Thoracic aorta (tissue), 2 donors: ENCODE measurements around the gene SCIN. TPM values are rescaled to one million over a fixed set of nuclear protein-coding genes. Genes with fewer than 3 reads are reported as not detected.
"Not testable (repeated sequence)": the region's sequence is repeated elsewhere in the genome, so short reads cannot be mapped to it uniquely, and the experiment has no call there.

Experiments
- ATAC-seq: fragments of 150-250 bp; one replicate; pipeline ENCODE4 v1.8.0; 2017; ENCODE audit warnings: low read depth; ENCODE audit not compliant: insufficient number of reproducible peaks, low FRiP score
- DNase-seq: peaks from one replicate; pipeline ENCODE4 v3.0.0-alpha.2; 2020; ENCODE audit warnings: low spot score
- H3K27ac ChIP-seq, 2 donors: fragments of 200-600 bp; sonication (generic); 1 replicate in 1 of 2; 2 replicates in 1 of 2; pipeline ENCODE4 v1.5.1; 2016; ENCODE audit warnings: mild to moderate bottlenecking in 2 of 2, moderate library complexity in 2 of 2
- H3K27me3 ChIP-seq: fragments of 200-600 bp; sonication (generic); replicated peaks from 2 replicates; pipeline ENCODE4 v1.6.0; 2016; ENCODE audit warnings: mild to moderate bottlenecking; ENCODE audit not compliant: insufficient read depth
- H3K36me3 ChIP-seq: fragments of 200-600 bp; sonication (generic); one replicate; pipeline ENCODE4 v1.5.1; 2016
- H3K4me1 ChIP-seq, 2 donors: fragments of 200-600 bp; sonication (generic); 1 replicate in 1 of 2; 2 replicates in 1 of 2; pipeline versions ENCODE4 v1.5.1 to v1.6.0; 2016; ENCODE audit warnings: low read depth in 2 of 2, mild to moderate bottlenecking in 1 of 2; ENCODE audit not compliant: control insufficient read depth in 1 of 2
- H3K4me3 ChIP-seq: fragments of 200-600 bp; sonication (generic); 2 replicates; pipeline ENCODE4 v1.5.1; 2016; ENCODE audit warnings: mild to moderate bottlenecking
- H3K9me3 ChIP-seq: fragments of 200-600 bp; sonication (generic); 2 replicates; pipeline ENCODE4 v1.5.1; 2016
- CTCF ChIP-seq: fragments of 200-600 bp; sonication (generic); IDR thresholded peaks from one replicate; pipeline ENCODE4 v1.5.1; 2019; ENCODE audit warnings: antibody characterized with exemption
- total RNA-seq, 2 donors: library from RNA; depleted of rRNA; stranded (reverse); fragments of >200 nt; gene quantifications; one replicate each; pipeline versions ENCODE4 v1.1.0 to v1.2.3, GENCODE V29; 2016

SCIN gene
- total RNA-seq, 2 donors from 2014 or later = 0.49 to 2.0 TPM

GRCh38 chr7:12642508-12642907 is 72.0 kb downstream of the SCIN start:
- Histone ChIP-seq H3K9me3 (no peaks in the 10 kb centered on the region), H3K27ac (no peak overlapping the region), H3K27me3 (no peaks in the 10 kb centered on the region), H3K4me1 (peaks cover 0 to 4% of the 10 kb centered on the region in 2 donors), H3K4me3 (no peak overlapping the region), H3K36me3 (no peaks in the 10 kb centered on the region)
- no peak for TF ChIP-seq CTCF
- DNase-seq (no peak), ATAC-seq (no peak)

- peaks cover 0 to 3% of the 10 kb centered on the region in 2 donors for H3K4me1 ChIP-seq
- H3K36me3 ChIP-seq = no peaks in the 10 kb centered on the region
- no peak for DNase-seq
- no peak overlapping the region for H3K27ac ChIP-seq
- no peaks in the 10 kb centered on the region for H3K27me3 ChIP-seq
- no peak for ATAC-seq
- H3K9me3 ChIP-seq = no peaks in the 10 kb centered on the region
- no peak for TF ChIP-seq CTCF
- H3K4me3 ChIP-seq = no peak overlapping the region
Observed at GRCh38 chr7:12643001-12643643, 72.6 kb downstream of the SCIN start.

DNA sequence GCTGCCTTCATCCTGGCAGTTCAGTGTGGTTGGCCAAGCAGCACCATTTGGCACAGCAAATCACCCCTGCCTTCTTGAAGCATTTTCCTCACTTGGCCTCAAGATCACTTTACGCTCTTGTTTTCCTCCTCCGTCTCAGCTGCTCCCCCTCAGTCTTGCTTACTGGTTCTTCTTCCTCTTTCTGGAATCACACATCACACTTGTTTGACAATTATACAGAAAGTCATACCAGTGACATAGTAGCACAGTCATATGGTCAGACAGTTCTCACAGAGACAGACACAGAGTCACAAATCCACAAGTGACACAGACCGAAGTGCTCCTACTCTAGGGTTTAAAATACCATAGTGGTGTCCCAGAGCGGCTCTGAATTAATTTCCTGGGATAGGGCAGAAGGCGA is 73.1 kb downstream of the SCIN start:
- H3K9me3 ChIP-seq = no peaks in the 10 kb centered on the region
- no peaks in the 10 kb centered on the region for H3K27me3 ChIP-seq
- no peak overlapping the region for H3K4me3 ChIP-seq
- DNase-seq = no peak
- no peaks in the 10 kb centered on the region for H3K4me1 ChIP-seq
- H3K36me3 ChIP-seq = no peaks in the 10 kb centered on the region
- TF ChIP-seq CTCF = no peak
- no peak overlapping the region for H3K27ac ChIP-seq
- no peak for ATAC-seq

DNA sequence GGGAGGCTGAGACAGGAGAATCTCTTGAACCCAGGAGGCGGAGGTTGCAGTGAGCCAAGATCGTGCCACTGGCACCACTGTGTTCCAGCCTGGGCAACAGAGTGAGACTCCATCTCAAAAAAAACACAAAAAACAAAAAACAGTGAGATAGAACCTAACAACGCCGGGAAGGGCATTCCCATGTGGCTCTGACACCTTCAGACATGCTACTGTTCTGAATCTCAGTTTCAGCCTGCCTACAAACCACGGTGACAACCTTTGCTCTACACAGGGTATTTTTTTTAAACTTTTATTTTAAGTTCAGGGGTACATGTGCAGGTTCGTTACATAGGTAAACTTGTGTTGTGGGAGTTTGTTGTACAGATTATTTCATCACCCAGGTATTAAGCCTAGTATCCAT is 74.7 kb downstream of the SCIN start:
- not testable (repeated sequence) for H3K27ac ChIP-seq, ATAC-seq, H3K4me1 ChIP-seq, DNase-seq, H3K27me3 ChIP-seq, H3K9me3 ChIP-seq, H3K4me3 ChIP-seq, H3K36me3 ChIP-seq

- Histone ChIP-seq H3K27ac (no peak overlapping the region), H3K4me3 (no peak overlapping the region), H3K9me3 (no peaks in the 10 kb centered on the region), H3K27me3 (no peaks in the 10 kb centered on the region), H3K36me3 (no peaks in the 10 kb centered on the region), H3K4me1 (no peaks in the 10 kb centered on the region)
- ATAC-seq (no peak), DNase-seq (no peak)
- TF ChIP-seq CTCF = no peak
Observed at GRCh38 chr7:12646139-12646538, 75.6 kb downstream of the SCIN start.
